ENCODE measurements around the gene OLA1.

Gene OLA1

DNA sequence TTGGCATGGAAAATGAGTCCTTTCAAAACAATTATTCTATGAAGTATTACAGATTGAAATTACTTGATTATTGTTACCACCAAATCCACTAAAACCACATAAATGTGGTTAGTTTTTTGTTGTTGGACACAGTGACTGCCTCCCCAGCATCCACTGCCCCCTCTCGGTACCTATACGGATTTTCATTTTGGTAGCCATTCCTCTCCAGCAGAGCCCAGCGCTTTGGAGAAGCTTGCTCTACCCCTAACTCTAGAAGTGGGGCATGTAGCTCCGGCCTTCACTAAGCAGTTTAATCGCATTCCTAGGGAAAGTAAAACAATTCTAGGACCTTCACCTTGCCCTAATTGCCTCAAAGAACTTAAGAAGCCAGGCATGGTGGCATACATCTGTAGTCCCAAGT lies 24.2 kb downstream of the OLA1 start:
- DNase-seq (ENCODE audit: low read depth) = no peak

DNA sequence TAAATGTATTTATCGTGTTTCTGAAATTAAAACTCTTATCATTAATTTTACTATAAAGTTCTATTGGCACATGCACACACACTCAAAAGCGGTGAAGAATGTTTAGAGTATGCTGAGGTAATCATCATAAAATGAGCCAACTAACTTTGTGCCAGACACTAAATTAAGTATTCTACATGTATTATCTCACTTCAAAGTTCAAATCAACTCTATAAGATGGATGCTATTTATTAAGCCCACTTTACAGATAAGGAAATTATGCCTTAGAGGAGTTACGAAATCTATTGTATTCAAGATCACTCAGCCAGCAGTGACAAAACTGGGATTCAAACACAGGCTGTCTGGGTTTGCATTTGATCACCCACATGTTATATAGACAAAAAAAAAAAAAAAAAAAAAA lies 24.9 kb downstream of the OLA1 start:
- DNase-seq (ENCODE audit: low read depth) = no peak

- no peak for DNase-seq (ENCODE audit: low read depth)
Observed at GRCh38 chr2:174222154-174222553, 26.2 kb downstream of the OLA1 start.

DNA sequence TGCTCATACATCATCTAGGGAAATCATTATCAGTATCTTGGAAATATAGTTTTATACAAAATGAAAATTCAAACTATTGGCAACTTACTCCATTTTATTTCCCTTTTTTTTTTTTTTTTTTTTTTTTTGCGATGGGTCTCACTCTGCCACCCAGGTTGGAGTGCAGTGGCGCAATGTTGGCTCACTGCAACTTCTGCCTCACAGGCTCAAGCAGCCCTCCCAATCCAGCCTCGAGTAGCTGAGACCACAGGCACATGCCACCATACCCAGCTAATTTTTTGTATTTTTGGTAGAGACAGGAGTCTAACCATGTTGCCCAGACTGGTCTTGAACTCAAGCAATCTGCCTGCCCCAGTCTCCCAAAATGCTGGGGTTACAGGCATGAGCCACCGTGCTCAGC lies 29.0 kb downstream of the OLA1 start:
- no peak for DNase-seq (ENCODE audit: low read depth)

DNA sequence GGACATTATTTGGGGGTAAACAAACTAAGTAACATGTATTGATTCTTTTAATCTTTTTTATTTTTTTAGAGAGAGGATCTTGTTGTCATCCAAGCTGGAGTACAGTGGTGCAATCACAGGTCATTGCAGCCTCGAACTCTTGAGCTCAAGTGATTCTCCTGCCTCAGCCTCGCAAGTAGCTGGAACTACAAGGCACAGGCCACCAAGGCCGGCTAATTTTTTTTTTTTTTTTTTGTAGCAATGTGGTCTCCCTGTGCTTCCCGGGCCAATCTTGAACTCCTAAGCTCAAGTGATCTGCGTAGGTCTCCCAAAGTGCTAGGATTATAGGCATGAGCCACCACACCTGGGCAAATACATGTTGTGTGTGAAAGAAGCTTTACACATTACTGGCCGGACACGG lies 29.6 kb downstream of the OLA1 start:
- no peak for DNase-seq (ENCODE audit: low read depth)

DNA sequence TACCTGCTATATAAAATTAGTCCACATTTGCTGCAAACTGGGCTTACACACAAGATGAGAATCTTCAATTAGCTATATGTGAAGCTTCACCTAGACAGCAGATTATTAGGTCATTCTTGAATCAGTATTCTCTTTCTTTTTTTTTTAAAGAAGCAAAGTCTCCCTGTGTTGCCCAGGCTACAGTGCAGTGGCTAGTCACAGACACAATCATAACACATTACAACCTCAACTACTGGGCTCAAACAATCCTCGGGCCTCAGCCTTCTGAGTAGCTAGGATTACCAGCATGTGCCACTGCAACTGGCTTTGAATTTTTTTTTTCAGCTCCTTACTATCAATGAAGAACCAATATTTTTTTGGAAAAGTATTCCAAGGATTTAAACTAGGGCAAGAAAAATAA lies 30.5 kb downstream of the OLA1 start:
- DNase-seq (ENCODE audit: low read depth) = no peak

GRCh38 chr2:174211954-174212353 lies 36.4 kb downstream of the OLA1 start:
- no peak for DNase-seq (ENCODE audit: low read depth)

DNA sequence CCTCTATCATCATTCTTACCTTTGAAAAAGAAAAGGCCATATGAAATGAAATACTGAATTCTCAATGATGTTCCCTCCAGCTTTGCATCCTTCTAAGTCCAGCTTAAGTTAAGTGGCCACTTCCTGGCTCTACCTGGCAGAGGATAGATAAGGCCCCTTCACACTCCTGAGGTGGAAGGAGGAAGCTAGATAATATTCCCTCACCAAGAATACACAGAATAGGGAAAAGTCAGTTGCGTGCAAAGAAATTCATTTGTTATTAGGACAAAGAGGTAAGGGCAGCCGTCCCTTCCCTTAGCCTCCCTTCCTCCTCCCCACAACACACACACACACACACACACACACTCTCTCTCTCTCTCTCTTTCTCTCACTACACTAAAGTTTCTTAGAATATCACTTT lies 37.5 kb downstream of the OLA1 start:
- DNase-seq (ENCODE audit: low read depth) = no peak

- no peak for DNase-seq (ENCODE audit: low read depth)
Observed at GRCh38 chr2:174209325-174209724, 39.0 kb downstream of the OLA1 start.

DNA sequence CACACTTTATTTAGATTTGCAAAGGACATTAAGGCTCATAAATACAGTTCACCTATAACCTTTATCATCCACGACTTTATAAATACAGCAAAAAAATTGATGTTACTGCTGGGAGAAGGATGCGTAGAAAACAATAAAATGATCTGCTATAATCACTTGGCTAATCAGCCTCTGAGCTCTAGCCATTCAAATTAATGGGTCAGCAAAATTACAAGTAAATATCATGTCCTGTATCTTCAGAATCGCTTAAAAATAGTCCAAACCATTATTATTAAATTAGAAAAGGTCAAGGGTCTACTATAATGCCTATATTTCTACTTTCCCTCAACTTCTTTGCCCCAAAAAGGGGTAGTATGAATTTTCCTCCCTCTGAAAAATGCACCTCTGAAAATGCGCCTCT lies 40.3 kb downstream of the OLA1 start:
- no peak for DNase-seq (ENCODE audit: low read depth)

DNA sequence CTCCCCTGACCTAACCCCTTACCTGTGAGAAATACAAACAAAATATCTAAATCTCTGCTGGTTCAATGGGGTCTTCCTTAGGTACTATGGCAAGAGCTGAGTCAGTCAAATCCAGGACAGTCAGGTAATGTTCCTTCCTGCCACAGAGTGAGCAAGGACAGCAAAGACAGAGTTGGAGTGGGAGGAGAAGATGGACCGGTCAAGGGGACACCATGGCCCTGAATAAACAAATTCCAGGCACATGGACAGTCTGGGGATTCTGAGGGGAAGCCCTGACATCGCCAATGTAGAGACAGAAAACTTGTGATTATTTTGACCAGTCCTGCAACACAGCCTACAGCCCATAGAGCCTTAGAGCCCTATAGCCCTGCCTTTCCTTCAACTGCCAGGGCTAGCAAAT lies 42.8 kb downstream of the OLA1 start:
- no peak for DNase-seq (ENCODE audit: low read depth)

GRCh38 chr2:174202188-174202587 lies 46.1 kb downstream of the OLA1 start:
- no peak for DNase-seq (ENCODE audit: low read depth)

DNA sequence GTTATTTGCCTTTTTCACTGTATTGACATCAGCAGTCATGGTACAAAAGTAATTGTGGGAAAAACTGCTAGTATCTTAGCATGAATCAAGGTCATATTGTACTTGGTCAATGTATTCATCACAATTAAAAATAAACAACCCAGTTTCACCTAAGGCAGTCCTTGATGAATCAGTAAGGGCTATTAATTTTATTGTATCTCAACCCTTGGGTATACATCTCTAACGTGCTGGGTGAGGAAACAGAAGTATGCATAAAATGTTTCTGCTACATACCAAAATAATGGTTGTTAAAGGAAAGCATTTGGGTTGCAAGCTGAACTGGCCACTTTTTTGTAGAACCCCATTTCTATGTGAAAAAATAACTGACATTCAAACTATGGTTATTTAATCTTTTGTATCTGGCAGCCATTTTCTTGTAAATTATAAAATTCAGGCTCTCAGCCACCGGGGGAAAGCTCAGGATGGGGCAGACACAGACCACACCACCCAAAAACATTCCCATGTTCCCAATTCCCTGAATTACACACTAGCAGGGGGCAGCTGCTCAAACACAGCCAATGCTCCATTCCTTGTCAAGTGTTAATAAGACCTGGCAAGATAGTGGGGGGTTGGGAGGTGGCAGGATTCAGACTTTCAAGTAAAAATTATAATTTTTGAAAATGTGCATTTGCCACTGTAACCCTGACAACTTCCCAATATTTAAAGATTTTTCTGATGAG lies 49.3 kb downstream of the OLA1 start:
- no peak for DNase-seq (ENCODE audit: low read depth)

GRCh38 chr2:174195253-174195652 lies 53.1 kb downstream of the OLA1 start:
- DNase-seq (ENCODE audit: low read depth) = no peak

DNA sequence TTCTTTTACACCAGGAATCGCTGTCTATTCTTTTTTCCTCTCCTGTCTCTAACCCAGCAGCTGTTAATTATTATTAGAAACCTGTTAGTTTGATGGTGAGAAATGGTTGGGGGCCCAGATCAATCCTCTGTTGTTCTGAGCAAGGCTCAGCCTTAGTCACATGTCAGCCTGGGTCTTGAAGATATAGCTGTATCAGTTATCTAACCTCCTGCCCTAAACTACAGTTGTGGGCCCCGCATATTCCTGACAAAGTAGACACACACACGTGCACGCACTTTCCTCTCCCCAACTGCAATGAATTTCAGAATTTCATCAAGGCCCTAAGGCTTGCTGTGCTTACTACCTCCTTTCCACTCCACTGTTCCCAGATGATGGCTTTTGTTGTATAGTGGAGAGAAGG lies 54.6 kb downstream of the OLA1 start:
- no peak for DNase-seq (ENCODE audit: low read depth)

- no peak for DNase-seq (ENCODE audit: low read depth)
Observed at GRCh38 chr2:174192664-174193063, 55.7 kb downstream of the OLA1 start.

DNA sequence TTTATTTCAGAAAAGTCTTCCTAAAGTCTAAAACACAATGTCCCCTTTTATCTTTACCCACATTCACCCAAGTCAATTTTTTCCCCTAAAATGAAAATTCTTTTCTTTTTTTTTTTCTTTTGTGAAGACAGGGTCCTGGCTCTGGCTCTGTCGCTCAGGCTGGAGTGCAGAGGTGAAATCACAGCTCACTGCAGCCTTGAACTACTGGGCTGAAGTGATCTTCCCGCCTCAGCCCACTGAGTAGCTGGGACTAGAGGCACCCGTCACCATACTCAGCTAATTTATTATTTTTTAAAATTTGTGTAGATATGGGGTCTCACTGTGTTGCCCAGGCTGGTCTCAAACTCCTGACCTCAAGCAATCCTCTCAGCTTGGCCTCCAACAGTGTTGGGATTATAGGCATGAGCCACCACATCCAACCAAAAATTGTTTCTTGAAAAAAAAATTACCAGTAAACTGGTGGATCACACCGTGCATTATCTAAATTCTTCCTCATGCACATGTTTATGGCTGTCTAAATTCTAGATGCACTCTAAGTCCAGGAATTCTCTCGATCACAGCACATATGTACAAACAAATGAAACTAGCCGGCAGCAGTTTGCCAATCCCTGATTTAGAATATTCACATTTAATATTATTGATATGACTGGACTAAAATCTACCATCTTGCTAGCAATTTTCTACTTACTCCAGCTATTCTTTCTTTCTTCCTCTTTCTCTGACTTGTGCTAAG lies 56.8 kb downstream of the OLA1 start:
- no peak for DNase-seq (ENCODE audit: low read depth)

DNA sequence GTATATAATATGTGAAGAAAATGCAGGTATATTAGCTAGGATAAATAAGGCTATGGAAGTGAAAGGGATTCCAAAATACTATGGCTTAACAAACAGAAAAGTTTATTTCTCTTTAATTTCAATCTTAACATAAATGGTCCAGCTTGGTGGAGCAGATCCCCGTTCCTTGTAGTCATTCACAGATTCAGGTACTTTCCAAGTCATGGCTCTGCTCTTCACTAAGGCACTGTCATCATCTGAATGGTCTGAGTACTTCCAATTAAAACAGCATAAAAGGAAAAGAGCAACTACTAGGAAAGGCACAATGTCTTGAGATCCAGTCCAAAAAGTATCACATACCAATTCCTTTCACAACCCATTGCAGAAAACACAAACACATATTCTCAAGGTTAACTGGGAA lies 63.4 kb downstream of the OLA1 start:
- no peak for DNase-seq (ENCODE audit: low read depth)

GRCh38 chr2:174184504-174184903 lies 63.8 kb downstream of the OLA1 start:
- no peak for DNase-seq (ENCODE audit: low read depth)

DNA sequence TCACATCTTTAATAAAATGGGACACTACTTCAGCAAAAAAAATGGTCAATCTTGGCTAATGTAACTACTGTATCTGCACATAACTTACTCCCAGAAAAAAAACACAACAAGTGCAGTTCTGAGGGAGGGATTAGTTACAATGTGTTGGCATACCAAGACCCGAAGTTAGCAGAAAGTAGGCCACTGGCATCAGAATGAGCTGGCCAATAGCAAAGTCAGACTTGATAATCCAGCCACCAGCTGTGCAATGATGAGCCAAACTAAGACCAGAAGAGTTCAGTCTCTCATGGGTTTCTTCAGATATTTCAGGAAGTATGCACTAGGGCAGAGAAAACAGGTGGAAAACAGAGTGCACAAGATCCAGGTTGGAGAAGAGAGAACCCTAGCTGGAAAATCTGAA lies 65.3 kb downstream of the OLA1 start:
- DNase-seq (ENCODE audit: low read depth) = no peak

GRCh38 chr2:174181368-174181767 lies 67.0 kb downstream of the OLA1 start:
- DNase-seq (ENCODE audit: low read depth) = no peak

DNA sequence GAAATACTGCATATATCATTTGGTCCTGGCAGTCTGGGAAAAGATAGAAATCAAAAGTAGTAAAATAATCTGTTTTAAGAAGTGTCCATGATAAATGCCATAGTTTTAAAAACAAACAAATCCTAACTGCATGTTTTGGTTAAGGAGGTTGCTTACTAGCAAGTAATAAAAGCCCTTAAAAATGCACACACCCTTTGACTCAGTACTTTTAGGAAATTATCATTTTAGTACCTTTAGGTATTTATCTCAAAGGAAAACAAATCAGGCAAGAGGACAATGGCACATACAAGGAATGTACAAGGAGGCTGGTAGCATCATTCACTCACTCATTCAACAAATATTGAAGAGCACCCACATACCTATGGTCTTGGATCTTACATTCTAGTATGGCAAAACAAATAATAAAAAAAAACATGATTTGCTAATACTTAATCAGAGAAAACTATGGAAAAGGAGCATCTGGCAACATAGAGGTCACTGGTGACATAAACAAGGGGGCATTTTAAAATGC lies 67.6 kb downstream of the OLA1 start:
- no peak for DNase-seq (ENCODE audit: low read depth)

- DNase-seq (ENCODE audit: low read depth) = no peak
Observed at GRCh38 chr2:174180165-174180724, 68.1 kb downstream of the OLA1 start.

Data from activated gamma-delta T cell treated with anti-CD3 and anti-CD28 coated beads, Interleukin-2, amount 50 U/mL, for 16 hours (primary cell).